CD4-positive, alpha-beta T cell (primary cell): ENCODE data around the gene CPZ. TPM values are rescaled to one million over a fixed set of nuclear protein-coding genes. Genes with fewer than 3 reads are reported as not detected.
A peak's percentile ranks its signal among the peaks of the same experiment; 100 is the strongest.

Source experiments
- ATAC-seq: fragments of 200-7000 bp; cut with Tn5 transposase; one replicate; pipeline ENCODE4 v1.10.0; 2022; ENCODE audit warnings: mild to moderate bottlenecking; ENCODE audit not compliant: poor library complexity
- CTCF ChIA-PET: fragments of 350-600 bp; sonication (Branson Sonifier 250); formaldehyde crosslinking; loops from one replicate; lab custom pipeline; 2021; ENCODE audit warnings: antibody characterized with exemption, inconsistent platforms; lab: Charles Lee
- POLR2A ChIA-PET: fragments of 350-600 bp; sonication (Branson Sonifier 250); formaldehyde crosslinking; loops from one replicate; lab custom pipeline; 2021; ENCODE audit warnings: antibody characterized with exemption, inconsistent platforms; lab: Charles Lee
- DNase-seq, 14 experiments: peaks; one replicate each; pipeline ENCODE4 v3.0.0-alpha.2; 2013 to 2020; ENCODE audit warnings: mixed read lengths in 2 of 14
- H3K27ac ChIP-seq, 2 donors: one replicate each; pipeline versions ENCODE4 v1.5.1 to v1.7.0; 2013; ENCODE audit warnings: low read length in 2 of 2, low read depth in 1 of 2, mild to moderate bottlenecking in 1 of 2
- H3K27me3 ChIP-seq, 2 experiments: 1 replicate in 1 of 2; 2 replicates in 1 of 2; pipeline versions ENCODE4 v1.6.1 to v1.7.0; 2013; ENCODE audit warnings: low read length in 2 of 2, control low read depth in 1 of 2, mild to moderate bottlenecking in 1 of 2, moderate library complexity in 1 of 2; ENCODE audit not compliant: insufficient read depth in 2 of 2, control insufficient read depth in 1 of 2
- H3K36me3 ChIP-seq: one replicate; pipeline ENCODE4 v1.6.1; 2013; ENCODE audit warnings: low read length, control low read depth; ENCODE audit not compliant: insufficient read depth
- H3K4me1 ChIP-seq: one replicate; pipeline ENCODE4 v1.6.1; 2013; ENCODE audit warnings: low read length, control low read depth; ENCODE audit not compliant: insufficient read depth
- H3K4me3 ChIP-seq: one replicate; pipeline ENCODE4 v1.5.1; 2013; ENCODE audit warnings: mild to moderate bottlenecking, low read length, moderate library complexity
- H3K9me3 ChIP-seq, 2 experiments: 1 replicate in 1 of 2; 2 replicates in 1 of 2; pipeline versions ENCODE4 v1.6.1 to v1.7.0; 2013; ENCODE audit warnings: low read length in 2 of 2, mild to moderate bottlenecking in 2 of 2, control low read depth in 1 of 2, moderate library complexity in 1 of 2; ENCODE audit not compliant: control insufficient read depth in 1 of 2, insufficient read depth in 1 of 2
- H3K27ac Mint-ChIP-seq: one replicate; pipeline ENCODE4 v1.8.0; 2020; ENCODE audit warnings: mixed read lengths
- H3K27me3 Mint-ChIP-seq: one replicate; pipeline ENCODE4 v1.8.0; 2021; ENCODE audit warnings: mixed read lengths
- H3K36me3 Mint-ChIP-seq: one replicate; pipeline ENCODE4 v1.8.0; 2021; ENCODE audit warnings: low read depth, mixed read lengths
- H3K4me1 Mint-ChIP-seq: one replicate; pipeline ENCODE4 v1.8.0; 2021; ENCODE audit warnings: low read depth, mixed read lengths
- H3K4me3 Mint-ChIP-seq: one replicate; pipeline ENCODE4 v1.8.0; 2020; ENCODE audit warnings: mild to moderate bottlenecking, mixed read lengths
- H3K9me3 Mint-ChIP-seq: one replicate; pipeline ENCODE4 v1.8.0; 2020; ENCODE audit warnings: mixed read lengths
- CTCF ChIP-seq: fragments of 200-600 bp; IDR thresholded peaks from one replicate; pipeline ENCODE4 v1.8.0; 2022; ENCODE audit warnings: antibody characterized with exemption, mild to moderate bottlenecking
- intact Hi-C, 2 experiments: fragments of 100-400 bp; cut with DNase I in 1 of 2; cut with micrococcal nuclease in 1 of 2; formaldehyde crosslinking; loops; one replicate each; pipeline versions ENCODE4 v1.15.1 to v1.9.0; 2023 to 2025; cut with DNase I, micrococcal nuclease
- total RNA-seq, 174 experiments: library from RNA in 2 of 174; stranded (reverse) in 2 of 174; gene quantifications; one replicate each; pipeline ENCODE4 v1.2.3 and lab custom pipeline; 2021 to 2026

The CPZ gene
- total RNA-seq, 2 experiments from 2014 or later: not detected

- Histone ChIP-seq H3K9me3 (no peaks in the 10 kb centered on the region), H3K4me1 (no peaks in the 10 kb centered on the region), H3K27ac (no peak overlapping the region), H3K36me3 (no peaks in the 10 kb centered on the region), H3K4me3 (no peak overlapping the region), H3K27me3 (no peaks in the 10 kb centered on the region)
- DNase-seq (no peak), ATAC-seq (no peak)
- ChIA-PET POLR2A (no interaction called here), CTCF (no interaction called here)
- no peak overlapping the region for H3K27ac Mint-ChIP-seq
- H3K27me3 Mint-ChIP-seq: no peaks in the 10 kb centered on the region
- TF ChIP-seq CTCF: no peak
- H3K9me3 Mint-ChIP-seq: no peaks in the 10 kb centered on the region
- no peaks in the 10 kb centered on the region for H3K36me3 Mint-ChIP-seq
- H3K4me1 Mint-ChIP-seq: no peaks in the 10 kb centered on the region
- no peak overlapping the region for H3K4me3 Mint-ChIP-seq
- intact Hi-C loops: no loop called here
These were observed 45.8 kb upstream of the CPZ start for GRCh38 chr4:8546766-8547107.

- H3K36me3 ChIP-seq: no peaks in the 10 kb centered on the region
- H3K4me1 ChIP-seq: no peaks in the 10 kb centered on the region
- intact Hi-C loops: no loop called here
- Mint-ChIP-seq H3K9me3 (no peaks in the 10 kb centered on the region), H3K27me3 (no peaks in the 10 kb centered on the region), H3K4me1 (no peaks in the 10 kb centered on the region), H3K4me3 (no peak overlapping the region), H3K27ac (no peak overlapping the region), H3K36me3 (no peaks in the 10 kb centered on the region)
- no peak overlapping the region for H3K4me3 ChIP-seq
- no peak overlapping the region for H3K27ac ChIP-seq
- TF ChIP-seq CTCF: no peak
- no peaks in the 10 kb centered on the region for H3K27me3 ChIP-seq
- CTCF ChIA-PET: no interaction called here
- POLR2A ChIA-PET: no interaction called here
- no peaks in the 10 kb centered on the region for H3K9me3 ChIP-seq
- peak in 2 of 14 experiments; percentile 39 to 45 for DNase-seq
- no peak for ATAC-seq
These were observed 45.3 kb upstream of the CPZ start for GRCh38 chr4:8547108-8547911.

GRCh38 chr4:8547912-8548730, 44.4 kb upstream of the CPZ start:
- intact Hi-C loops: no loop called here
- H3K27ac ChIP-seq: no peak overlapping the region
- ATAC-seq (no peak), DNase-seq (no peak)
- Mint-ChIP-seq H3K9me3 (no peaks in the 10 kb centered on the region), H3K4me1 (no peaks in the 10 kb centered on the region), H3K27me3 (no peaks in the 10 kb centered on the region), H3K27ac (no peak overlapping the region), H3K4me3 (no peak overlapping the region), H3K36me3 (no peaks in the 10 kb centered on the region)
- CTCF ChIA-PET: no interaction called here
- H3K27me3 ChIP-seq: no peaks in the 10 kb centered on the region
- H3K36me3 ChIP-seq: no peaks in the 10 kb centered on the region
- POLR2A ChIA-PET: no interaction called here
- no peaks in the 10 kb centered on the region for H3K4me1 ChIP-seq
- no peak for TF ChIP-seq CTCF
- H3K4me3 ChIP-seq: no peak overlapping the region
- H3K9me3 ChIP-seq: no peaks in the 10 kb centered on the region
